Measurements from ENCODE around the gene TRIO. TPM values are rescaled to one million over a fixed set of nuclear protein-coding genes. Genes with fewer than 3 reads are reported as not detected.

Gene TRIO
- total and polyA plus RNA-seq, 2 donors (not counting 3 experiments of a cell fraction or from before 2014, with no cell fraction given): 82.9 to 248 TPM

GRCh38 chr5:14286007-14286406 is 142.9 kb downstream of the TRIO start:
- ChIA-PET CTCF (interaction anchor here (1.0 to 1.1 kb wide), 2 partner anchors 16 to 298 kb away, joined by 3 to 6 read pairs; no protein-coding TSS in a partner anchor), POLR2A (no interaction called here)
- Histone ChIP-seq H3K27ac (ENCODE audit: insufficient read depth, low read depth, low read length) (no peak overlapping the region), H3K9me1 (replicated peaks; ENCODE audit: control insufficient read depth, extremely low read depth, insufficient read depth, low read length) (no peaks in the 10 kb centered on the region), H3K4me1 (ENCODE audit: control insufficient read depth, extremely low read depth, insufficient read depth, low read length) (no peaks in the 10 kb centered on the region), H3K79me2 (ENCODE audit: control insufficient read depth, insufficient read depth, low read length) (peaks cover 76% of the 10 kb centered on the region), H3K4me2 (ENCODE audit: insufficient read depth, low read length) (no peak overlapping the region), H3K9me3 (replicated peaks; ENCODE audit: control insufficient read depth, insufficient read depth, low read length) (no peaks in the 10 kb centered on the region), H3K4me3 (replicated peaks in 1 of 3; ENCODE audit: insufficient read depth in 1 of 3, low read depth in 1 of 3, low read length in 3 of 3) (no peak overlapping the region), H3K36me3 (ENCODE audit: control insufficient read depth in 2 of 2, extremely low read depth in 1 of 2, insufficient read depth in 2 of 2, low read length in 2 of 2) (peaks cover 14 to 21% of the 10 kb centered on the region in 2 experiments), H3K9ac (replicated peaks; ENCODE audit: extremely low read depth, insufficient read depth, low read length) (no peak overlapping the region), H2AFZ (ENCODE audit: low read depth, low read length) (no peak overlapping the region), H3K27me3 (ENCODE audit: control insufficient read depth in 2 of 2, insufficient read depth in 2 of 2, low read length in 2 of 2) (no peaks in the 10 kb centered on the region), H4K20me1 (replicated peaks; ENCODE audit: control insufficient read depth, extremely low read depth, insufficient read depth, low read length) (no peaks in the 10 kb centered on the region)
- DNase-seq (ENCODE audit: low read depth, low spot score): no peak
- dilution Hi-C loops (cut with MboI; ENCODE audit: extremely low pct_ligation_motif_present, low sequenced_read_pairs): loop anchor here (25.0 kb wide), 1 partner anchor 299 kb away; no protein-coding TSS in a partner anchor
- intact Hi-C loops (cut with micrococcal nuclease): no loop called here
- FAIRE-seq: no peak
- TF ChIP-seq FOS (IDR thresholded peaks at IDR 0.05; ENCODE audit: borderline replicate concordance, insufficient read depth, low read length) (no peak), POLR2AphosphoS5 (IDR thresholded peaks at IDR 0.05; ENCODE audit: insufficient read depth, low read depth, low read length) (no peak), GATA2 (IDR thresholded peaks at IDR 0.05; ENCODE audit: insufficient read depth, insufficient read length, low read depth, low read length) (no peak), MAX (IDR thresholded peaks at IDR 0.05; ENCODE audit: insufficient read depth, insufficient read length) (no peak), EZH2 (IDR thresholded peaks at IDR 0.05; ENCODE audit: borderline replicate concordance, low read depth, low read length, severe bottlenecking) (no peak), CTCF (IDR thresholded peaks at IDR 0.05; ENCODE audit: extremely low read depth in 1 of 2, insufficient read depth in 1 of 2, low read depth in 1 of 2, low read length in 2 of 2) (no peak), MYC (IDR thresholded peaks at IDR 0.05; ENCODE audit: low read depth, low read length) (no peak), JUN (IDR thresholded peaks at IDR 0.05; ENCODE audit: borderline replicate concordance, insufficient read depth, insufficient read length, low read depth) (no peak), POLR2A (IDR thresholded peaks at IDR 0.05; ENCODE audit: low read depth, low read length) (no peak)
- BruUV-seq (replicated peaks): no TSS peak
